ENCODE results near the gene IVD.

The IVD gene

DNA sequence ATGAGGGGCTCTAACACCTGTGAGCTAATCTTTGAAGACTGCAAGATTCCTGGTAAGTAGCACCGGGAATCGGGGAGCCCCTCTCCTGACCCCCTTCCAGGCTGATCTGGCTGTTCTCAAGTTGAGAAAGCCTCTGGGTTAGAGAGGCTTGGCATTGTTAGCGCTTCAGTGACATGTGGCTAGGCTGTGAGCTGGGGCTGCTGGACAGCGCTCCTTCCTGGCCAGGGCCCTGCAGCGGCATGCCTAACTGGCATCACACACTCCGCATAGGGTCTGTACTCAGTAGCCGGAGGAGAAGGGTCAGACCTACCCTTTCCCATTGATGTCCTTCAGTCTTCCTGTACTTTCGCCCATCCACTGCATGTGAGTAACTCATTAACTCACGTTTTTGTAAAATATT lies 7.4 kb downstream of the IVD start:
- no peak overlapping the region for H3K4me3 ChIP-seq (ENCODE audit: control insufficient read depth, low read depth, low read length)
- TF ChIP-seq, protein P1, sequence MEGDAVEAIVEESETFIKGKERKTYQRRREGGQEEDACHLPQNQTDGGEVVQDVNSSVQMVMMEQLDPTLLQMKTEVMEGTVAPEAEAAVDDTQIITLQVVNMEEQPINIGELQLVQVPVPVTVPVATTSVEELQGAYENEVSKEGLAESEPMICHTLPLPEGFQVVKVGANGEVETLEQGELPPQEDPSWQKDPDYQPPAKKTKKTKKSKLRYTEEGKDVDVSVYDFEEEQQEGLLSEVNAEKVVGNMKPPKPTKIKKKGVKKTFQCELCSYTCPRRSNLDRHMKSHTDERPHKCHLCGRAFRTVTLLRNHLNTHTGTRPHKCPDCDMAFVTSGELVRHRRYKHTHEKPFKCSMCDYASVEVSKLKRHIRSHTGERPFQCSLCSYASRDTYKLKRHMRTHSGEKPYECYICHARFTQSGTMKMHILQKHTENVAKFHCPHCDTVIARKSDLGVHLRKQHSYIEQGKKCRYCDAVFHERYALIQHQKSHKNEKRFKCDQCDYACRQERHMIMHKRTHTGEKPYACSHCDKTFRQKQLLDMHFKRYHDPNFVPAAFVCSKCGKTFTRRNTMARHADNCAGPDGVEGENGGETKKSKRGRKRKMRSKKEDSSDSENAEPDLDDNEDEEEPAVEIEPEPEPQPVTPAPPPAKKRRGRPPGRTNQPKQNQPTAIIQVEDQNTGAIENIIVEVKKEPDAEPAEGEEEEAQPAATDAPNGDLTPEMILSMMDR (conservative IDR thresholded peaks at IDR 0.05; ENCODE audit: control insufficient read depth, insufficient read depth, low read depth, low read length): no peak
- DNase-seq (ENCODE audit: low read depth): no peak

DNA sequence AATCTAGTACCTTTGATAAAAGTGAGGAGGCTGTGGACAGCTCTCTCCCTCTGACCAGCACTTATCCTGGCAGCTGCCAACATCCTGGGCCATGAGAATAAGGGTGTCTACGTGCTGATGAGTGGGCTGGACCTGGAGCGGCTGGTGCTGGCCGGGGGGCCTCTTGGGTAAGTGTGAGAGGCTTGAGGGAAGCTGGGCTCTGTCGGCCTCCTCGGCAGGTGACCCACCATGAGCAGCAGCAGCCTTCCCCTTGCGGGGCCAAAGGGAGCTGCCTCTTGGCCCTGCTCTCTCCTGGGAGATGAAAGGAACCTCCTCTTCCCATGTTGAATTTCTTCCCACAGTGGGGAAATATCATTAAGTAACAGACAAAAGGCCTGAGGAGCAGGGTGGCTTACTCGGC lies 9.2 kb downstream of the IVD start:
- no peak overlapping the region for H3K4me3 ChIP-seq (ENCODE audit: control insufficient read depth, low read depth, low read length)
- TF ChIP-seq, protein P1 (conservative IDR thresholded peaks at IDR 0.05; ENCODE audit: control insufficient read depth, insufficient read depth, low read depth, low read length): no peak
- DNase-seq (ENCODE audit: low read depth): no peak

DNA sequence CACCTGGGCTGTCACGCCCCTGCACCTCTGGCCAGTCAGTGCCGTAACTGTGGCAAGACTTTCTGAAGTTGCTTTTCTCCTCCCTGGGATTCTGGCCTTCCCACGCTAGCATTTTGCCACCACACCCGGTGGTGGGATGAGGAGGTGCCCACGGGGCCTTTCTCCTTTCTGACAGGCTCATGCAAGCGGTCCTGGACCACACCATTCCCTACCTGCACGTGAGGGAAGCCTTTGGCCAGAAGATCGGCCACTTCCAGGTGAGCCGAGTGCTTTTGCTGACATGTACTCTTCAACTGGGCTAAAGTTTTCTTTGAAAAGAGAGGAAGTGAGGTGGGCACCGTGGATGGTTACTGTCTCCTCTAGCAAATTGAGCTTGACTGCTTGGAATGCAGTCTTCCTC lies 9.6 kb downstream of the IVD start:
- TF ChIP-seq, protein P1 (conservative IDR thresholded peaks at IDR 0.05; ENCODE audit: control insufficient read depth, insufficient read depth, low read depth, low read length): no peak
- no peak overlapping the region for H3K4me3 ChIP-seq (ENCODE audit: control insufficient read depth, low read depth, low read length)
- DNase-seq (ENCODE audit: low read depth): no peak

DNA sequence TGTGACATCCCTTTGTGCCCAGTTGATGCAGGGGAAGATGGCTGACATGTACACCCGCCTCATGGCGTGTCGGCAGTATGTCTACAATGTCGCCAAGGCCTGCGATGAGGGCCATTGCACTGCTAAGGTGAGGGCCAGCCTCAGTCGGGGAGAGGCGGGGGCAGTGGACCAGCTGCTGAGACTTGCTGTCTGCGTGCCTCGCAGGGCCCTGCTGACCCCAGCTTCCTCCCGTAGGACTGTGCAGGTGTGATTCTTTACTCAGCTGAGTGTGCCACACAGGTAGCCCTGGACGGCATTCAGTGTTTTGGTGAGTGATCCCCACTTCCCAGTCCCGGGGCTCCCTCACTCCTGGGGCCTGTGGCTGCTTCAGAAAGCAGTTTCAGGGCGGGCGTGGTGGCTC lies 10.5 kb downstream of the IVD start:
- H3K4me3 ChIP-seq (ENCODE audit: control insufficient read depth, low read depth, low read length): no peak overlapping the region
- TF ChIP-seq, protein P1 (conservative IDR thresholded peaks at IDR 0.05; ENCODE audit: control insufficient read depth, insufficient read depth, low read depth, low read length): no peak
- DNase-seq (ENCODE audit: low read depth): no peak

DNA sequence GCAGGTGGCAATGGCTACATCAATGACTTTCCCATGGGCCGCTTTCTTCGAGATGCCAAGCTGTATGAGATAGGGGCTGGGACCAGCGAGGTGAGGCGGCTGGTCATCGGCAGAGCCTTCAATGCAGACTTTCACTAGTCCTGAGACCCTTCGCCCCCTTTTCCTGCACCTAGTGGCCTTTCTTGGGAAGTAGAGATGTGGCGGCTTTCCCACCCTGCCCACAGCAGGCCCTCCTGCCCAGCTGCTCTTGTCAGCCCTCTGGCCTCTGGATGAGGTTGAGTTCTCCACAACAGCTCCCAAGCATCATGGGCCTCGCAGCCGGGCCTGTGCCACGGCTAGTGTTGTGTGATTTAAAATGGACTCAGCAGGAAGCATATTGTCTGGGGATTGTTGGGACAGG lies 12.5 kb downstream of the IVD start:
- DNase-seq (ENCODE audit: low read depth): no peak
- no peak overlapping the region for H3K4me3 ChIP-seq (ENCODE audit: control insufficient read depth, low read depth, low read length)
- TF ChIP-seq, protein P1 (conservative IDR thresholded peaks at IDR 0.05; ENCODE audit: control insufficient read depth, insufficient read depth, low read depth, low read length): no peak

DNA sequence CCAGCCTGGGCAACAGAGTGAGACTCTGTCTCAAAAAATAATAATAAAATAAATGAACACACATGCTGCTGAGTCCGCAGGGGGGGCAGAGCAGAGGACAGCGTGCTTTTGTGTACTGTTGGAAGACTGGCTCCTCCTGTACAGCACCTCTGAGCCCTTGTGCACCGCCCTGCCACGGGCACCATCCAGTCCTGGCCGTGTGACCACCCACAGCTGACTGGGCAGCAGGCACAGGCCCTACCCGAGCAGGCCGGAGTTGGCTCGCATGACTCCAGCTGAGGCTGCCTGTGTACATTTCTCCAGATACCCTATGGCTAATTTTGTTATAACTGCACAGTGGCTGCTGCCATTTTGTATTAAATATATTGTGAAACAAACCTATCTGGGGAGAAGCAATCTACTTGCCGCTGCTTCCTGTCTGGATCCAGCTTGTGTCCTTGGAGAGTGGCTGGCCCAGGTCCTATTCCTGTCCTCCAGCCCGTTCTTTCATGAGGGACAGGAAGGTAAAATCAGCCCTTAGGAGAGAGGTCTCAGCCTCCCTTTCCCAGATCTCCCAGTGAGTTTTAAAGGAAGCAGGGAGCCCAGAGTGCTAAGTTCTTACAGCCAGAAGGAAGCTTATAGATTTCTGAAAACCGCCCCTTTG lies 14.6 kb downstream of the IVD start:
- no peak for DNase-seq (ENCODE audit: low read depth)
- TF ChIP-seq, protein P1 (conservative IDR thresholded peaks at IDR 0.05; ENCODE audit: control insufficient read depth, insufficient read depth, low read depth, low read length): no peak

DNA sequence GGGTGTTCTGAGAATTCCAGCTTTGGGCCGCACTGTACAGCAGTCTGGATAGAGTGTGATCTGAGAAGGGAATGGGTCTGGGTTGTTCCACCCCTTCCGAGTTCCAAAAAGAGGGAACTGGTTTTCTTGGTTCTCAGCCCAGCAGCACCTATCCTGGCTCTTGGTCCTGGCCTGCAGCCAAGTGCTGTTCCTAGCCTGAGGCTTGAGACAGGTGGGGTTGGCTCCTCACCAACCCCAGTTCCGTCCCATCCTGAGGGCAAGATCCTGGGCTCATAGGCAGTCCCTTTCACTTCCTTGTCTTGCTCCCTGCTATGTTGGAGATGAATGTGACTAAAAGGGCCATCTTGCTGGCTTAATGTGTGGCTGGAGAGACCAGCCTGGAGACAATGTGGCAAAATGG lies 15.2 kb downstream of the IVD start:
- no peak for DNase-seq (ENCODE audit: low read depth)
- TF ChIP-seq, protein P1 (conservative IDR thresholded peaks at IDR 0.05; ENCODE audit: control insufficient read depth, insufficient read depth, low read depth, low read length): no peak
- H3K4me3 ChIP-seq (ENCODE audit: control insufficient read depth, low read depth, low read length): no peak overlapping the region

More for the DNA sequence above, 14.6 kb downstream of the IVD start:
- no peak overlapping the region for H3K4me3 ChIP-seq (ENCODE audit: control insufficient read depth, low read depth, low read length)

Data from fibroblast of mammary gland (primary cell).